Caco-2 (cell line): ENCODE data around the gene OXNAD1. TPM values are rescaled to one million over a fixed set of nuclear protein-coding genes. Genes with fewer than 3 reads are reported as not detected.

Source experiments
- BruUV-seq: library from RNA; stranded (reverse); fragments of 400-500 nt; replicated peaks from 2 replicates; lab custom pipeline; 2021; lab: Mats Ljungman, UMichigan
- CTCF ChIA-PET: fragments of 300-600 bp; sonication (Branson Sonifier 250); formaldehyde crosslinking; loops from one replicate; lab custom pipeline; 2022; ENCODE audit warnings: antibody characterized with exemption; lab: Charles Lee
- POLR2A ChIA-PET: fragments of 300-600 bp; sonication (Branson Sonifier 250); formaldehyde crosslinking; loops from one replicate; lab custom pipeline; 2022; ENCODE audit warnings: antibody characterized with exemption; lab: Charles Lee
- DNase-seq, 2 experiments: peaks; one replicate each; pipeline versions ENCODE4 v3.0.0 to v3.0.0-alpha.2; 2020 to 2022
- H3K27me3 ChIP-seq: replicated peaks from 2 replicates; pipeline ENCODE4 v1.6.0; 2011; ENCODE audit warnings: low read length; ENCODE audit not compliant: control insufficient read depth, insufficient read depth
- H3K36me3 ChIP-seq: 2 replicates; pipeline ENCODE4 v1.5.1; 2011; ENCODE audit warnings: low read length; ENCODE audit not compliant: control insufficient read depth, insufficient read depth
- H3K4me1 ChIP-seq: fragments of 250-450 bp; sonication (Bioruptor Pico); 2 replicates; pipeline ENCODE4 v1.5.1; 2020; ENCODE audit warnings: mild to moderate bottlenecking
- H3K4me3 ChIP-seq: 2 replicates; pipeline ENCODE4 v1.5.1; 2011; ENCODE audit warnings: low read depth, mild to moderate bottlenecking, control low read depth, low read length
- H3K9me3 ChIP-seq: fragments of 250-450 bp; sonication (Bioruptor Pico); 2 replicates; pipeline ENCODE4 v1.5.1; 2020; ENCODE audit warnings: mild to moderate bottlenecking, moderate library complexity
- H3K27ac Mint-ChIP-seq: one replicate; pipeline ENCODE4 v1.8.0; 2022; ENCODE audit warnings: mixed read lengths; ENCODE audit not compliant: unreplicated experiment
- H3K27me3 Mint-ChIP-seq: one replicate; pipeline ENCODE4 v1.8.0; 2022; ENCODE audit warnings: mixed read lengths; ENCODE audit not compliant: insufficient read depth, unreplicated experiment
- H3K36me3 Mint-ChIP-seq: one replicate; pipeline ENCODE4 v1.8.0; 2022; ENCODE audit warnings: mild to moderate bottlenecking, mixed read lengths; ENCODE audit not compliant: insufficient read depth, unreplicated experiment
- H3K4me1 Mint-ChIP-seq: one replicate; pipeline ENCODE4 v1.8.0; 2022; ENCODE audit warnings: low read depth, mixed read lengths; ENCODE audit not compliant: unreplicated experiment
- H3K4me3 Mint-ChIP-seq: one replicate; pipeline ENCODE4 v1.8.0; 2022; ENCODE audit warnings: mild to moderate bottlenecking, moderate library complexity, mixed read lengths; ENCODE audit not compliant: unreplicated experiment
- H3K9me3 Mint-ChIP-seq: one replicate; pipeline ENCODE4 v1.8.0; 2022; ENCODE audit warnings: mixed read lengths; ENCODE audit not compliant: unreplicated experiment
- CTCF ChIP-seq, 2 experiments: fragments of 200-600 bp in 1 of 2; IDR thresholded peaks; 1 replicate in 1 of 2; 2 replicates in 1 of 2; pipeline versions ENCODE4 v1.5.1 to v1.8.0; 2011 to 2022; ENCODE audit warnings: antibody characterized with exemption in 1 of 2, control low read depth in 1 of 2, inconsistent platforms in 1 of 2, low read depth in 1 of 2, low read length in 1 of 2, mild to moderate bottlenecking in 1 of 2, moderate library complexity in 1 of 2; ENCODE audit not compliant: insufficient read depth in 1 of 2, severe bottlenecking in 1 of 2, unreplicated experiment in 1 of 2
- intact Hi-C: fragments of 100-400 bp; cut with micrococcal nuclease; formaldehyde crosslinking; loops from one replicate; pipeline ENCODE4 v1.10.0; 2022; ENCODE audit not compliant: unreplicated experiment
- total RNA-seq: library from RNA; stranded (reverse); gene quantifications from 2 replicates; pipeline ENCODE4 v1.2.3, GENCODE V29; 2022

Gene OXNAD1
- total RNA-seq, 1 experiment from 2014 or later: 20.0 TPM

- intact Hi-C loops: loop anchor here (1.0 kb wide), 2 partner anchors 15 to 148 kb away; no protein-coding TSS in a partner anchor
- Histone ChIP-seq H3K36me3 (peaks cover 2% of the 10 kb centered on the region; the same call in 1 of the 2 replicates), H3K9me3 (peaks cover 15% of the 10 kb centered on the region), H3K4me3 (no peak overlapping the region), H3K27me3 (no peaks in the 10 kb centered on the region), H3K4me1 (peaks cover 16% of the 10 kb centered on the region; the same call in 1 of the 2 replicates)
- POLR2A ChIA-PET: no interaction called here
- no TSS peak for BruUV-seq
- H3K36me3 Mint-ChIP-seq: peaks cover 28% of the 10 kb centered on the region
- peaks cover 21% of the 10 kb centered on the region for H3K9me3 Mint-ChIP-seq
- peak in 1 of 2 experiments; percentile 30 for DNase-seq
- H3K27ac Mint-ChIP-seq: no peak overlapping the region
- H3K4me1 Mint-ChIP-seq: peaks cover 14% of the 10 kb centered on the region
- CTCF ChIA-PET: no interaction called here
- no peaks in the 10 kb centered on the region for H3K27me3 Mint-ChIP-seq
- H3K4me3 Mint-ChIP-seq: no peak overlapping the region
- no peak for TF ChIP-seq CTCF (IDR thresholded peaks at IDR 0.05; ENCODE audit: insufficient read depth in 1 of 2, low read depth in 1 of 2, low read length in 1 of 2, severe bottlenecking in 1 of 2, unreplicated experiment in 1 of 2)
Observed at GRCh38 chr3:16332904-16333426, 68.0 kb downstream of the OXNAD1 start.

GRCh38 chr3:16334909-16335308 is 69.9 kb downstream of the OXNAD1 start:
- Histone ChIP-seq H3K4me3 (no peak overlapping the region), H3K9me3 (peaks cover 15% of the 10 kb centered on the region), H3K4me1 (peaks cover 16% of the 10 kb centered on the region; the same call in 1 of the 2 replicates), H3K36me3 (0 out of 2 replicates have a peak, but pooled peaks cover 1% of the 10 kb centered on the region), H3K27me3 (no peaks in the 10 kb centered on the region)
- no peak overlapping the region for H3K27ac Mint-ChIP-seq
- TF ChIP-seq CTCF (IDR thresholded peaks at IDR 0.05; ENCODE audit: insufficient read depth in 1 of 2, low read depth in 1 of 2, low read length in 1 of 2, severe bottlenecking in 1 of 2, unreplicated experiment in 1 of 2): no peak
- H3K4me1 Mint-ChIP-seq: peaks cover 14% of the 10 kb centered on the region
- CTCF ChIA-PET: no interaction called here
- POLR2A ChIA-PET: no interaction called here
- BruUV-seq: no TSS peak
- peaks cover 21% of the 10 kb centered on the region for H3K9me3 Mint-ChIP-seq
- intact Hi-C loops: no loop called here
- no peak for DNase-seq
- H3K27me3 Mint-ChIP-seq: no peaks in the 10 kb centered on the region
- H3K36me3 Mint-ChIP-seq: peaks cover 27% of the 10 kb centered on the region
- no peak overlapping the region for H3K4me3 Mint-ChIP-seq

GRCh38 chr3:16335333-16335732 is 70.3 kb downstream of the OXNAD1 start:
- peaks cover 14% of the 10 kb centered on the region for H3K4me1 Mint-ChIP-seq
- H3K27me3 Mint-ChIP-seq: no peaks in the 10 kb centered on the region
- no peak for DNase-seq
- H3K4me3 ChIP-seq: no peak overlapping the region
- TF ChIP-seq CTCF (IDR thresholded peaks at IDR 0.05; ENCODE audit: insufficient read depth in 1 of 2, low read depth in 1 of 2, low read length in 1 of 2, severe bottlenecking in 1 of 2, unreplicated experiment in 1 of 2): no peak
- H3K36me3 Mint-ChIP-seq: peaks cover 27% of the 10 kb centered on the region
- ChIA-PET POLR2A (no interaction called here), CTCF (interaction anchor here (0.6 kb wide), 1 partner anchor 177 kb away, joined by 3 read pairs; no protein-coding TSS in a partner anchor)
- peaks cover 15% of the 10 kb centered on the region for H3K9me3 ChIP-seq
- H3K4me3 Mint-ChIP-seq: no peak overlapping the region
- peaks cover 21% of the 10 kb centered on the region for H3K9me3 Mint-ChIP-seq
- intact Hi-C loops: no loop called here
- H3K36me3 ChIP-seq: 0 out of 2 replicates have a peak, but pooled peaks cover 1% of the 10 kb centered on the region
- H3K27ac Mint-ChIP-seq: no peak overlapping the region
- no TSS peak for BruUV-seq
- no peaks in the 10 kb centered on the region for H3K27me3 ChIP-seq
- H3K4me1 ChIP-seq: peaks cover 16% of the 10 kb centered on the region; the same call in 1 of the 2 replicates
